A673 (cell line): ENCODE results near the gene CHTF18. TPM values are rescaled to one million over a fixed set of nuclear protein-coding genes. Genes with fewer than 3 reads are reported as not detected.

Source experiments
- BruUV-seq: library from RNA; stranded (reverse); fragments of 400-500 nt; replicated peaks from 2 replicates; lab custom pipeline; 2021; lab: Mats Ljungman, UMichigan
- CTCF ChIA-PET: fragments of 300-600 bp; sonication (Branson Sonifier 250); formaldehyde crosslinking; loops from one replicate; lab custom pipeline; 2022; ENCODE audit warnings: antibody characterized with exemption; lab: Charles Lee
- POLR2A ChIA-PET: fragments of 300-600 bp; sonication (Branson Sonifier 250); formaldehyde crosslinking; loops from one replicate; lab custom pipeline; 2022; ENCODE audit warnings: antibody characterized with exemption; ENCODE audit not compliant: low non-redundant PET; lab: Charles Lee
- DNase-seq: peaks from one replicate; pipeline ENCODE4 v3.0.0-alpha.2; 2015; ENCODE audit warnings: low spot score
- H3K27ac ChIP-seq: fragments of 200-600 bp; sonication (generic); 2 replicates; pipeline ENCODE4 v1.5.1; 2016; ENCODE audit warnings: mixed run types, low read depth, mild to moderate bottlenecking, mixed read lengths, antibody characterized with exemption, low read length; ENCODE audit not compliant: poor library complexity, severe bottlenecking
- H3K27me3 ChIP-seq: fragments of 200-600 bp; sonication (generic); replicated peaks from 2 replicates; pipeline ENCODE4 v1.6.1; 2017; ENCODE audit warnings: mixed run types, low read depth, mild to moderate bottlenecking, mixed read lengths, antibody characterized with exemption, low read length; ENCODE audit not compliant: insufficient read depth, poor library complexity
- H3K36me3 ChIP-seq: fragments of 200-600 bp; sonication (generic); 2 replicates; pipeline ENCODE4 v1.6.1; 2016; ENCODE audit warnings: mixed run types, mild to moderate bottlenecking, mixed read lengths, antibody characterized with exemption, low read length; ENCODE audit not compliant: insufficient read depth, poor library complexity, severe bottlenecking
- H3K4me1 ChIP-seq: fragments of 200-600 bp; sonication (generic); 2 replicates; pipeline ENCODE4 v1.6.1; 2017; ENCODE audit warnings: mixed run types, mild to moderate bottlenecking, mixed read lengths, antibody characterized with exemption, low read length; ENCODE audit not compliant: insufficient read depth, poor library complexity, severe bottlenecking
- H3K4me3 ChIP-seq: fragments of 200-600 bp; sonication (generic); 2 replicates; pipeline ENCODE4 v1.5.1; 2016; ENCODE audit warnings: low read depth, mixed run types, mild to moderate bottlenecking, mixed read lengths, low read length; ENCODE audit not compliant: poor library complexity, severe bottlenecking
- H3K9me3 ChIP-seq: fragments of 200-600 bp; sonication (generic); 2 replicates; pipeline ENCODE4 v1.6.1; 2016; ENCODE audit warnings: mixed run types, low read depth, mild to moderate bottlenecking, mixed read lengths, antibody characterized with exemption, low read length; ENCODE audit not compliant: poor library complexity, severe bottlenecking
- EZH2 ChIP-seq: fragments of 200-600 bp; sonication (generic); IDR thresholded peaks from 2 replicates; pipeline ENCODE4 v1.6.1; 2017; ENCODE audit warnings: borderline replicate concordance, low read depth, mild to moderate bottlenecking, mixed read lengths, antibody characterized with exemption, low read length; ENCODE audit not compliant: poor library complexity, severe bottlenecking
- intact Hi-C: fragments of 100-400 bp; cut with micrococcal nuclease; formaldehyde crosslinking; loops from one replicate; pipeline ENCODE4 v1.10.0; 2022; ENCODE audit not compliant: unreplicated experiment
- total RNA-seq: library from RNA; stranded (reverse); gene quantifications from 2 replicates; pipeline ENCODE4 v1.2.3, GENCODE V29; 2021
- TF ChIP-seq, protein P1 (sequence below): fragments of 300-800, 200-600 bp; sonication (generic); conservative IDR thresholded peaks from 2 replicates; pipeline ENCODE4 v1.5.1; 2017; ENCODE audit warnings: low read depth, mild to moderate bottlenecking, antibody characterized with exemption, low read length, moderate library complexity, mixed read lengths

Gene CHTF18
- total RNA-seq, 1 experiment from 2014 or later = 125 TPM

DNA sequence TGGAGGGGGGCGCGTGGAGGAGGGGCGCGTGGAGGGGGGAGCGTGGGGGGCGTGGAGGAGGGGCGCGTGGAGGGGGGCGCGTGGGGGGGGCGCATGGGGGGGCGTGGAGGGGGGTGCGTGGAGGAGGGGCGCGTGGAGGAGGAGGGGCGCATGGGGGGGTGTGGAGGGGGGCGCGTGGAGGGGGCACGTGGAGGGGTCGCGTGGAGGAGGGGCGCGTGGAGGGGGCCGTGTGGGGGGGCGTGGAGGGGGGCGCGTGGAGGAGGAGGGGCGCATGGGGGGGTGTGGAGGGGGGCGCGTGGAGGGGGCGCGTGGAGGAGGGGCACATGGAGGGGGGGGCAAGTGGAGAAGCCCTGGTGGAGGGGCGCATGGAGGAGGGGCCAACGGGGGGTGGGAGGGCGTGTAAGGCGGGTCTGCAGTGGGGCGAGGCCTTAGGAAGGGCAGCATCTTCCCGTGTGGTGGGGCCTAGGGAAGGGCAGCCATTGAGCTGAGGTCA lies 20.6 kb upstream of the CHTF18 start:
- no peak for TF ChIP-seq EZH2
- TF ChIP-seq, protein P1, sequence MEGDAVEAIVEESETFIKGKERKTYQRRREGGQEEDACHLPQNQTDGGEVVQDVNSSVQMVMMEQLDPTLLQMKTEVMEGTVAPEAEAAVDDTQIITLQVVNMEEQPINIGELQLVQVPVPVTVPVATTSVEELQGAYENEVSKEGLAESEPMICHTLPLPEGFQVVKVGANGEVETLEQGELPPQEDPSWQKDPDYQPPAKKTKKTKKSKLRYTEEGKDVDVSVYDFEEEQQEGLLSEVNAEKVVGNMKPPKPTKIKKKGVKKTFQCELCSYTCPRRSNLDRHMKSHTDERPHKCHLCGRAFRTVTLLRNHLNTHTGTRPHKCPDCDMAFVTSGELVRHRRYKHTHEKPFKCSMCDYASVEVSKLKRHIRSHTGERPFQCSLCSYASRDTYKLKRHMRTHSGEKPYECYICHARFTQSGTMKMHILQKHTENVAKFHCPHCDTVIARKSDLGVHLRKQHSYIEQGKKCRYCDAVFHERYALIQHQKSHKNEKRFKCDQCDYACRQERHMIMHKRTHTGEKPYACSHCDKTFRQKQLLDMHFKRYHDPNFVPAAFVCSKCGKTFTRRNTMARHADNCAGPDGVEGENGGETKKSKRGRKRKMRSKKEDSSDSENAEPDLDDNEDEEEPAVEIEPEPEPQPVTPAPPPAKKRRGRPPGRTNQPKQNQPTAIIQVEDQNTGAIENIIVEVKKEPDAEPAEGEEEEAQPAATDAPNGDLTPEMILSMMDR = no peak
- no peak overlapping the region for H3K4me3 ChIP-seq
- CTCF ChIA-PET = no interaction called here
- intact Hi-C loops = no loop called here
- POLR2A ChIA-PET = no interaction called here
- no peaks in the 10 kb centered on the region for H3K9me3 ChIP-seq
- no peak for DNase-seq
- BruUV-seq = no TSS peak
- no peak overlapping the region for H3K27ac ChIP-seq
- H3K27me3 ChIP-seq = no peaks in the 10 kb centered on the region
- H3K36me3 ChIP-seq = no peaks in the 10 kb centered on the region
- no peaks in the 10 kb centered on the region for H3K4me1 ChIP-seq

- POLR2A ChIA-PET = no interaction called here
- no TSS peak for BruUV-seq
- no peak for DNase-seq
- H3K27me3 ChIP-seq = no peaks in the 10 kb centered on the region
- TF ChIP-seq EZH2 = no peak
- TF ChIP-seq, protein P1 = no peak
- CTCF ChIA-PET = no interaction called here
- no peaks in the 10 kb centered on the region for H3K4me1 ChIP-seq
- no peaks in the 10 kb centered on the region for H3K9me3 ChIP-seq
- no peak overlapping the region for H3K27ac ChIP-seq
- H3K4me3 ChIP-seq = no peak overlapping the region
- no peaks in the 10 kb centered on the region for H3K36me3 ChIP-seq
- intact Hi-C loops = no loop called here
These were observed 20.0 kb upstream of the CHTF18 start for GRCh38 chr16:768428-768827.

- DNase-seq = no peak
- no TSS peak for BruUV-seq
- no peaks in the 10 kb centered on the region for H3K4me1 ChIP-seq
- H3K36me3 ChIP-seq = no peaks in the 10 kb centered on the region
- intact Hi-C loops = no loop called here
- no peak overlapping the region for H3K27ac ChIP-seq
- CTCF ChIA-PET = no interaction called here
- no peak for TF ChIP-seq EZH2
- H3K9me3 ChIP-seq = no peaks in the 10 kb centered on the region
- no peaks in the 10 kb centered on the region for H3K27me3 ChIP-seq
- POLR2A ChIA-PET = no interaction called here
- H3K4me3 ChIP-seq = no peak overlapping the region
These were observed 19.1 kb upstream of the CHTF18 start for GRCh38 chr16:769184-769784.

DNA sequence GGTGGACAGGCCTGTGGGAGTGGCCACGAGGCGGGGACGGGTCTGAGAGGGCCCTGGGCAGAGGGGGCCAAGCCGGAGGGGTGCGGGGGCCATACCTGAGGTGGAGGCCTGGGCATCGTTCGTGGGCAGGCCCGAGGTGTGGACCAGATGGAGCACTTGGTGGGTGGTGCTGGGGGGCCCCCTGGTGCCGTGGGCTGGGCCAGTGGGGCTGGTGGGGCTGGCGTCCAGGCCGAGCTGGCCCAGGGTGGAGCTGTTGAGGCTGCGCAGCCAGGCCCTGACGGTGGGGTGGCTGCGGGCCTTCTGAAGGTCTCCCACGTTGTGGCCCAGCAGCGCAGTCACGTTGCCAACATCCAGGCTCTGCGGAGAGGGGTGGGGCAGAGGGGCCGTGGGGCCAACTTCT lies 18.5 kb upstream of the CHTF18 start:
- no peaks in the 10 kb centered on the region for H3K27me3 ChIP-seq
- no peak for DNase-seq
- H3K4me1 ChIP-seq = no peaks in the 10 kb centered on the region
- ChIA-PET CTCF (no interaction called here), POLR2A (no interaction called here)
- TF ChIP-seq, protein P1 = no peak
- no peak for TF ChIP-seq EZH2
- H3K4me3 ChIP-seq = no peak overlapping the region
- no peaks in the 10 kb centered on the region for H3K36me3 ChIP-seq
- intact Hi-C loops = no loop called here
- no TSS peak for BruUV-seq
- no peaks in the 10 kb centered on the region for H3K9me3 ChIP-seq
- H3K27ac ChIP-seq = no peak overlapping the region
